Measurements from ENCODE around the gene XG. TPM values are rescaled to one million over a fixed set of nuclear protein-coding genes. Genes with fewer than 3 reads are reported as not detected.

XG gene
- total RNA-seq, 1 experiment from 2014 or later = 1.0 TPM

DNA sequence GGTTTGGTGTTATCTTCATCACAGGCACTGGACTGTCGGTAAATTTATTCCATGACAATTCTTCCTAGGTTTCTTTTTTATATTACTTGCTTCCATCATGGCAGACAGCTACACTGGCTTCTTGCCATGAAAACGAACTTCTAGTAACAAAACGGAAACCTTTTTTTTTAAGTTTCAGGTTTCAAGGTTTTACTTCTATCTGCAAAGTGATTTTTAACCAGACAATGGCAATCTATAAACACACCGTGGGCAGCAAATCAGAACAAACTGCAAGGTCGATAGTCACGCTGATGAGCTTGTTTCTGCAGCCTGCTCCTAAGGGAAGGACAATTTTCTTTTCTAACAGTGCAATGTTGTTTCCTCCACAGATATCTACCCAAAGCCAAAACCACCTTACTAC lies 29.9 kb downstream of the XG start:
- Mint-ChIP-seq H3K4me3 (no peak overlapping the region), H3K36me3 (no peaks in the 10 kb centered on the region), H3K27ac (peak overlapping the region; percentile 98), H3K27me3 (ENCODE audit: low read depth) (no peaks in the 10 kb centered on the region), H3K9me3 (no peaks in the 10 kb centered on the region), H3K4me1 (peaks cover 76% of the 10 kb centered on the region)
- no peak for TF ChIP-seq CTCF (IDR thresholded peaks at IDR 0.05)
- no peak for TF ChIP-seq TEAD1 (CRISPR knock-in tag; IDR thresholded peaks at IDR 0.05)
- no peak for TF ChIP-seq ATF3 (CRISPR knock-in tag; conservative IDR thresholded peaks at IDR 0.05)
- TF ChIP-seq FOXJ3 (CRISPR knock-in tag; IDR thresholded peaks at IDR 0.05; ENCODE audit: borderline replicate concordance) = no peak
- no peak for TF ChIP-seq ATF1 (CRISPR knock-in tag; IDR thresholded peaks at IDR 0.05)
- no peak for TF ChIP-seq NFE2L1 (CRISPR knock-in tag; IDR thresholded peaks at IDR 0.05)
- TF ChIP-seq ZNF416 (CRISPR knock-in tag; IDR thresholded peaks at IDR 0.05) = no peak
- TF ChIP-seq ZNF396 (CRISPR knock-in tag; IDR thresholded peaks at IDR 0.05; ENCODE audit: borderline replicate concordance) = no peak
- TF ChIP-seq NR3C1 (CRISPR knock-in tag; conservative IDR thresholded peaks at IDR 0.05; ENCODE audit: low read depth) = no peak
- TF ChIP-seq NFATC4 (CRISPR knock-in tag; IDR thresholded peaks at IDR 0.05) = no peak
- no peak for TF ChIP-seq STAT6 (CRISPR knock-in tag; conservative IDR thresholded peaks at IDR 0.05; ENCODE audit: low read depth)
- no peak for TF ChIP-seq USF1 (CRISPR knock-in tag; IDR thresholded peaks at IDR 0.05)
- TF ChIP-seq, protein P1, sequence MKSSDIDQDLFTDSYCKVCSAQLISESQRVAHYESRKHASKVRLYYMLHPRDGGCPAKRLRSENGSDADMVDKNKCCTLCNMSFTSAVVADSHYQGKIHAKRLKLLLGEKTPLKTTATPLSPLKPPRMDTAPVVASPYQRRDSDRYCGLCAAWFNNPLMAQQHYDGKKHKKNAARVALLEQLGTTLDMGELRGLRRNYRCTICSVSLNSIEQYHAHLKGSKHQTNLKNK (CRISPR knock-in tag; IDR thresholded peaks at IDR 0.05) = no peak
- no peak for TF ChIP-seq ZNF232 (CRISPR knock-in tag; IDR thresholded peaks at IDR 0.05)
- TF ChIP-seq NR1H2 (CRISPR knock-in tag; IDR thresholded peaks at IDR 0.05) = no peak
- no peak for DNase-seq (ENCODE audit: low spot score)
- no peak for ATAC-seq
- ChIA-PET CTCF (interaction anchor here (0.6 kb wide), 1 partner anchor 94 kb away, joined by 4 read pairs; no protein-coding TSS in a partner anchor), POLR2A (interaction anchor here (0.6 kb wide), 1 partner anchor 87 kb away, joined by 5 read pairs; no protein-coding TSS in a partner anchor)

- Mint-ChIP-seq H3K27ac (peak overlapping the region; percentile 98), H3K4me3 (no peak overlapping the region), H3K9me3 (no peaks in the 10 kb centered on the region), H3K36me3 (no peaks in the 10 kb centered on the region), H3K4me1 (peaks cover 75% of the 10 kb centered on the region), H3K27me3 (ENCODE audit: low read depth) (no peaks in the 10 kb centered on the region)
- ChIA-PET POLR2A (no interaction called here), CTCF (no interaction called here)
- no peak for DNase-seq (ENCODE audit: low spot score)
- no peak for ATAC-seq
- TF ChIP-seq TCF7 (CRISPR knock-in tag; IDR thresholded peaks at IDR 0.05; ENCODE audit: low read depth) (no peak), ATF6 (CRISPR knock-in tag; IDR thresholded peaks at IDR 0.05) (no peak), ATF1 (CRISPR knock-in tag; IDR thresholded peaks at IDR 0.05) (no peak), TP53 (CRISPR knock-in tag; IDR thresholded peaks at IDR 0.05) (no peak), NR3C1 (CRISPR knock-in tag; conservative IDR thresholded peaks at IDR 0.05; ENCODE audit: low read depth) (no peak)
- TF ChIP-seq, protein P2, sequence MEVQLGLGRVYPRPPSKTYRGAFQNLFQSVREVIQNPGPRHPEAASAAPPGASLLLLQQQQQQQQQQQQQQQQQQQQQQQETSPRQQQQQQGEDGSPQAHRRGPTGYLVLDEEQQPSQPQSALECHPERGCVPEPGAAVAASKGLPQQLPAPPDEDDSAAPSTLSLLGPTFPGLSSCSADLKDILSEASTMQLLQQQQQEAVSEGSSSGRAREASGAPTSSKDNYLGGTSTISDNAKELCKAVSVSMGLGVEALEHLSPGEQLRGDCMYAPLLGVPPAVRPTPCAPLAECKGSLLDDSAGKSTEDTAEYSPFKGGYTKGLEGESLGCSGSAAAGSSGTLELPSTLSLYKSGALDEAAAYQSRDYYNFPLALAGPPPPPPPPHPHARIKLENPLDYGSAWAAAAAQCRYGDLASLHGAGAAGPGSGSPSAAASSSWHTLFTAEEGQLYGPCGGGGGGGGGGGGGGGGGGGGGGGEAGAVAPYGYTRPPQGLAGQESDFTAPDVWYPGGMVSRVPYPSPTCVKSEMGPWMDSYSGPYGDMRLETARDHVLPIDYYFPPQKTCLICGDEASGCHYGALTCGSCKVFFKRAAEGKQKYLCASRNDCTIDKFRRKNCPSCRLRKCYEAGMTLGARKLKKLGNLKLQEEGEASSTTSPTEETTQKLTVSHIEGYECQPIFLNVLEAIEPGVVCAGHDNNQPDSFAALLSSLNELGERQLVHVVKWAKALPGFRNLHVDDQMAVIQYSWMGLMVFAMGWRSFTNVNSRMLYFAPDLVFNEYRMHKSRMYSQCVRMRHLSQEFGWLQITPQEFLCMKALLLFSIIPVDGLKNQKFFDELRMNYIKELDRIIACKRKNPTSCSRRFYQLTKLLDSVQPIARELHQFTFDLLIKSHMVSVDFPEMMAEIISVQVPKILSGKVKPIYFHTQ (CRISPR knock-in tag; IDR thresholded peaks at IDR 0.05) = no peak
- TF ChIP-seq, protein P3, sequence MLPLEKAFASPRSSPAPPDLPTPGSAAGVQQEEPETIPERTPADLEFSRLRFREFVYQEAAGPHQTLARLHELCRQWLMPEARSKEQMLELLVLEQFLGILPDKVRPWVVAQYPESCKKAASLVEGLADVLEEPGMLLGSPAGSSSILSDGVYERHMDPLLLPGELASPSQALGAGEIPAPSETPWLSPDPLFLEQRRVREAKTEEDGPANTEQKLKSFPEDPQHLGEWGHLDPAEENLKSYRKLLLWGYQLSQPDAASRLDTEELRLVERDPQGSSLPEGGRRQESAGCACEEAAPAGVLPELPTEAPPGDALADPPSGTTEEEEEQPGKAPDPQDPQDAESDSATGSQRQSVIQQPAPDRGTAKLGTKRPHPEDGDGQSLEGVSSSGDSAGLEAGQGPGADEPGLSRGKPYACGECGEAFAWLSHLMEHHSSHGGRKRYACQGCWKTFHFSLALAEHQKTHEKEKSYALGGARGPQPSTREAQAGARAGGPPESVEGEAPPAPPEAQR (CRISPR knock-in tag; IDR thresholded peaks at IDR 0.05) = no peak
- TF ChIP-seq, protein P4, sequence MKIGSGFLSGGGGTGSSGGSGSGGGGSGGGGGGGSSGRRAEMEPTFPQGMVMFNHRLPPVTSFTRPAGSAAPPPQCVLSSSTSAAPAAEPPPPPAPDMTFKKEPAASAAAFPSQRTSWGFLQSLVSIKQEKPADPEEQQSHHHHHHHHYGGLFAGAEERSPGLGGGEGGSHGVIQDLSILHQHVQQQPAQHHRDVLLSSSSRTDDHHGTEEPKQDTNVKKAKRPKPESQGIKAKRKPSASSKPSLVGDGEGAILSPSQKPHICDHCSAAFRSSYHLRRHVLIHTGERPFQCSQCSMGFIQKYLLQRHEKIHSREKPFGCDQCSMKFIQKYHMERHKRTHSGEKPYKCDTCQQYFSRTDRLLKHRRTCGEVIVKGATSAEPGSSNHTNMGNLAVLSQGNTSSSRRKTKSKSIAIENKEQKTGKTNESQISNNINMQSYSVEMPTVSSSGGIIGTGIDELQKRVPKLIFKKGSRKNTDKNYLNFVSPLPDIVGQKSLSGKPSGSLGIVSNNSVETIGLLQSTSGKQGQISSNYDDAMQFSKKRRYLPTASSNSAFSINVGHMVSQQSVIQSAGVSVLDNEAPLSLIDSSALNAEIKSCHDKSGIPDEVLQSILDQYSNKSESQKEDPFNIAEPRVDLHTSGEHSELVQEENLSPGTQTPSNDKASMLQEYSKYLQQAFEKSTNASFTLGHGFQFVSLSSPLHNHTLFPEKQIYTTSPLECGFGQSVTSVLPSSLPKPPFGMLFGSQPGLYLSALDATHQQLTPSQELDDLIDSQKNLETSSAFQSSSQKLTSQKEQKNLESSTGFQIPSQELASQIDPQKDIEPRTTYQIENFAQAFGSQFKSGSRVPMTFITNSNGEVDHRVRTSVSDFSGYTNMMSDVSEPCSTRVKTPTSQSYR (CRISPR knock-in tag; IDR thresholded peaks at IDR 0.05) = no peak
These were observed 30.3 kb downstream of the XG start for GRCh38 chrX:2782171-2782570.
